ENCODE results near the gene CFAP61. TPM values are rescaled to one million over a fixed set of nuclear protein-coding genes. Genes with fewer than 3 reads are reported as not detected.
"Not testable (repeated sequence)": the region's sequence is repeated elsewhere in the genome, so short reads cannot be mapped to it uniquely, and the experiment has no call there.

The CFAP61 gene
- total and polyA plus RNA-seq, 9 of the 15 experiments (the other 6 are each of a cell fraction or from before 2014, with no cell fraction given) = 0.11 TPM; not detected in 8

GRCh38 chr20:20003955-20004322 is 48.4 kb upstream of the CFAP61 start:
- DNase-seq (ENCODE audit: extremely low read depth in 1 of 4, low spot score in 3 of 4); POLR2A ChIA-PET; BruUV-seq (replicated peaks); H3K4me3 ChIP-seq; H3K9me1 ChIP-seq (ENCODE audit: control insufficient read depth, insufficient read depth, low read length); H3K79me2 ChIP-seq (ENCODE audit: control insufficient read depth, insufficient read depth, low read length); in situ Hi-C loops (cut with MboI); H3K4me1 ChIP-seq (replicated peaks in 1 of 2; ENCODE audit: control insufficient read depth in 2 of 2, insufficient read depth in 2 of 2, low read length in 2 of 2); H3K9me3 ChIP-seq (replicated peaks; ENCODE audit: control insufficient read depth, insufficient read depth, low read depth, low read length); FAIRE-seq; intact Hi-C loops (cut with micrococcal nuclease); H4K20me1 ChIP-seq (replicated peaks; ENCODE audit: control insufficient read depth, insufficient read depth, low read length); H3K9ac ChIP-seq (ENCODE audit: insufficient read depth in 1 of 2, low read depth in 2 of 2, low read length in 2 of 2); H3K4me2 ChIP-seq (ENCODE audit: insufficient read depth, low read length); H3K36me3 ChIP-seq (ENCODE audit: control insufficient read depth, insufficient read depth, low read length); H3K27ac ChIP-seq (ENCODE audit: extremely low read depth, low read depth, low read length); H2AFZ ChIP-seq (ENCODE audit: low read depth, low read length); ATAC-seq: not testable (repeated sequence)
- CTCF ChIA-PET (ENCODE audit: low intra/inter-chr PET ratio) = interaction anchor here (0.6 kb wide), 1 partner anchor 13 kb away, joined by 3 read pairs; the partner anchor contains the start of gene NAA20
- H3K27me3 ChIP-seq (ENCODE audit: control insufficient read depth in 2 of 2, insufficient read depth in 2 of 2, low read length in 2 of 2) = peaks cover 9 to 34% of the 10 kb centered on the region in 2 experiments; a peak in 3 of 5 replicates
- 16% methylated on average over 4 of the region's 6 CpGs for WGBS (ENCODE audit: insufficient coverage, low coverage, missing lambda C conversion rate)
- TF ChIP-seq CBX2 (IDR thresholded peaks at IDR 0.05; ENCODE audit: insufficient read depth, low read length, poor library complexity, severe bottlenecking) = peak; percentile 58

DNA sequence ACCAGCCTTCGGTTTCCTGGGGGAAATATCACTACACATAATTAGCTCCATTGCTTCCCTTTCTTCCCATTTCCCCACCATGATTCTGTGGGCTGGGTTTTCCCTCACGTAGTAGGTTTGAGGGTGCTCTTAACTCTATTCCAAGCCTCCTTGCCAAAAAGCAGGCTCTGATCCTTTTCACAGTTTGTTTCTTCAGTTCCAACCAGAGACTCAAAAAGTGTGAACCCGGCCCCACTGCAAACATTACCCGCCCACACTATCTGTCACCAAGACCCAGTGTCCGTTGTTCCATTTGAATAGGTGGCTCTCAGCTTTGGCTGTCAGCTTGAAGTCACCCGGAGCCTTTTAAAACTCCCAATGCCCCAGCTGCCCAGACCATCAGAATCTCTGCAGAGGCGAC is 47.0 kb upstream of the CFAP61 start:
- intact Hi-C loops (cut with micrococcal nuclease) (no loop called here), in situ Hi-C loops (cut with MboI) (no loop called here)
- ATAC-seq (no peak), FAIRE-seq (no peak), DNase-seq (ENCODE audit: extremely low read depth in 1 of 4, low spot score in 3 of 4) (no peak)
- WGBS (ENCODE audit: insufficient coverage, low coverage, missing lambda C conversion rate) = 7% methylated on average over 6 of the region's 7 CpGs
- Histone ChIP-seq H3K4me2 (ENCODE audit: insufficient read depth, low read length) (no peak overlapping the region), H3K36me3 (ENCODE audit: control insufficient read depth, insufficient read depth, low read length) (no peaks in the 10 kb centered on the region), H3K27me3 (ENCODE audit: control insufficient read depth in 2 of 2, insufficient read depth in 2 of 2, low read length in 2 of 2) (peaks cover 12 to 36% of the 10 kb centered on the region in 2 experiments; a peak in 3 of 5 replicates), H3K79me2 (ENCODE audit: control insufficient read depth, insufficient read depth, low read length) (no peaks in the 10 kb centered on the region), H3K9me1 (ENCODE audit: control insufficient read depth, insufficient read depth, low read length) (no peaks in the 10 kb centered on the region), H3K4me1 (replicated peaks in 1 of 2; ENCODE audit: control insufficient read depth in 2 of 2, insufficient read depth in 2 of 2, low read length in 2 of 2) (peaks cover 0 to 4% of the 10 kb centered on the region in 2 experiments; a peak in 2 of 5 replicates), H3K9ac (ENCODE audit: insufficient read depth in 1 of 2, low read depth in 2 of 2, low read length in 2 of 2) (no peak overlapping the region), H4K20me1 (replicated peaks; ENCODE audit: control insufficient read depth, insufficient read depth, low read length) (no peaks in the 10 kb centered on the region), H3K27ac (ENCODE audit: extremely low read depth, low read depth, low read length) (no peak overlapping the region), H3K4me3 (no peak overlapping the region), H3K9me3 (replicated peaks; ENCODE audit: control insufficient read depth, insufficient read depth, low read depth, low read length) (no peaks in the 10 kb centered on the region), H2AFZ (ENCODE audit: low read depth, low read length) (no peak overlapping the region)
- ChIA-PET POLR2A (interaction anchor here (0.6 kb wide), 1 partner anchor 31 kb away, joined by 3 read pairs; no protein-coding TSS in a partner anchor), CTCF (ENCODE audit: low intra/inter-chr PET ratio) (no interaction called here)
- TF ChIP-seq TAF7 (tag; IDR thresholded peaks at IDR 0.05) (no peak), SAP30 (IDR thresholded peaks at IDR 0.05; ENCODE audit: borderline replicate concordance, insufficient read depth, low read depth, low read length, poor library complexity, severe bottlenecking) (no peak), KDM5B (IDR thresholded peaks at IDR 0.05; ENCODE audit: insufficient replicate concordance, low read depth, low read length) (no peak), ZFP30 (CRISPR knock-in tag; IDR thresholded peaks at IDR 0.05; ENCODE audit: borderline replicate concordance) (no peak), ETS2 (tag; IDR thresholded peaks at IDR 0.05; ENCODE audit: borderline replicate concordance, poor library complexity, severe bottlenecking) (no peak), ZNF280A (IDR thresholded peaks at IDR 0.05; ENCODE audit: low read depth, partially characterized antibody) (no peak), DNMT1 (IDR thresholded peaks at IDR 0.05) (no peak)
- BruUV-seq (replicated peaks) = no TSS peak
